Erythroblast (primary cell): ENCODE results near the gene SYT13.

Experiments used
- GATA1 ChIP-seq: IDR thresholded peaks from 2 replicates; pipeline ENCODE4 v1.6.1; 2011; ENCODE audit warnings: low read depth, mild to moderate bottlenecking, control low read depth, low read length, moderate library complexity
- POLR2A ChIP-seq: IDR thresholded peaks from 2 replicates; pipeline ENCODE4 v1.6.1; 2011; ENCODE audit warnings: mild to moderate bottlenecking, low read length

- TF ChIP-seq GATA1, result no peak
- TF ChIP-seq POLR2A, result no peak
These were observed 38.3 kb upstream of the SYT13 start for GRCh38 chr11:45324459-45324858.
